Fibroblast of skin of left biceps (primary cell): ENCODE measurements around the gene HOXD12.

Source experiments
- DNase-seq, 2 experiments: peaks; one replicate each; pipeline ENCODE4 v3.0.0-alpha.2; 2013; ENCODE audit warnings: low read depth in 2 of 2

Gene HOXD12

DNA sequence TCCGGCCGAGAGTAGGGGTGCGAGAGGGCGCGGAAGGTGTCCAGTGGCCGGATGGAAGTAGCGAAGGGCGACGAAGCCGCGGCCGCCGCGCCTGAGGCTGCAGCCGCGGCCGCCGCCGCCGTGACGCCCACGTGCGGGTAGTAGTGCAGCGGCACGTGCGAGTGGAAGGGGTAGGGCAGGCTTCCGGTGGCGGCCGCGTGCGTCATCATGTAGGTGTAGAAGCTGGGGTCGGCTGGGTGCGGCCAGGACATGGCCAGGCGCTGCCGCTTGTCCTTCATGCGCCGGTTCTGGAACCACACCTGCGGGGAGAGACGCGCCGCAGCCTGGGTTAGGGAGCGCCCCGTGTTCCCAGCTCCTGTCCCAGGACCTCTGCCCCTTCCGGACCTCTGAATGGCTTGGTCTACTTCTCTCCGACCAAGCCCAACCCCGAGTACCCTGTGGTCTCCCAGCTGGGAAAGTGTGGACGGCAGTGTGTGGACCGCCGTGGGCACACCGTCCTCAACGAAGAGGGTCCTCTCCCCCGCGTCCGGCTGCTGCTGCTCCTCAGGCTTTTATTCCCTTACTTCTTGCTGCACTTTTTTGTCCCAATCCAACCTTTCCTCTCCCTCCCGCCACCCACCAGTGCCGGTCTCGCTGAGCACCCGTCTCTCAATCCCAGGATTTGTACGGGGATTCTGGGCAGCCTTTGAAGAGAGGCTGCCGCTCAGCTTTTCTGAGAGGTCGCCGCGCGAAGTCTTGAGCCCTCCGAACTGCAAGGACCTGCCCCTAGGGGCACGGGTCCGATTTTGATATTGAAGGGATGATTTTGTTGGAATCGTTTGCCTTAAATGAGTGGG, 18.8 kb upstream of the HOXD12 start:
- no peak for DNase-seq

- no peak for DNase-seq
Measured at GRCh38 chr2:176081376-176081836, 18.2 kb upstream of the HOXD12 start.

GRCh38 chr2:176081837-176082524, 17.6 kb upstream of the HOXD12 start:
- DNase-seq = no peak

DNA sequence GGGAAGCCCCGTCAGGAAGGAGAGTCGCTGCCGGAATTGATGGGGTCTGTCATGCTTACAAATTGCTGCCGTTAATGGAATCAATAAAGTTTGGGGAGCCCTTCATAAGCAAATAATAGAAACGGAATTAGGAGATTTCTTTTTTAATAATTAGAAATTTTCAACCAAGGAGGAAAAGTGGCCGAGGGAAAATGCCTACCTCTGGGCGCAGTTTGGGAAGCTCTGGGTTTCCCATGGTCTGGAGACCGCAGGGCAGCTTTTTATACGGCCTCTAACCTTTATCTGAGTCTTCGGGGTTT, 17.1 kb upstream of the HOXD12 start:
- DNase-seq = no peak

DNA sequence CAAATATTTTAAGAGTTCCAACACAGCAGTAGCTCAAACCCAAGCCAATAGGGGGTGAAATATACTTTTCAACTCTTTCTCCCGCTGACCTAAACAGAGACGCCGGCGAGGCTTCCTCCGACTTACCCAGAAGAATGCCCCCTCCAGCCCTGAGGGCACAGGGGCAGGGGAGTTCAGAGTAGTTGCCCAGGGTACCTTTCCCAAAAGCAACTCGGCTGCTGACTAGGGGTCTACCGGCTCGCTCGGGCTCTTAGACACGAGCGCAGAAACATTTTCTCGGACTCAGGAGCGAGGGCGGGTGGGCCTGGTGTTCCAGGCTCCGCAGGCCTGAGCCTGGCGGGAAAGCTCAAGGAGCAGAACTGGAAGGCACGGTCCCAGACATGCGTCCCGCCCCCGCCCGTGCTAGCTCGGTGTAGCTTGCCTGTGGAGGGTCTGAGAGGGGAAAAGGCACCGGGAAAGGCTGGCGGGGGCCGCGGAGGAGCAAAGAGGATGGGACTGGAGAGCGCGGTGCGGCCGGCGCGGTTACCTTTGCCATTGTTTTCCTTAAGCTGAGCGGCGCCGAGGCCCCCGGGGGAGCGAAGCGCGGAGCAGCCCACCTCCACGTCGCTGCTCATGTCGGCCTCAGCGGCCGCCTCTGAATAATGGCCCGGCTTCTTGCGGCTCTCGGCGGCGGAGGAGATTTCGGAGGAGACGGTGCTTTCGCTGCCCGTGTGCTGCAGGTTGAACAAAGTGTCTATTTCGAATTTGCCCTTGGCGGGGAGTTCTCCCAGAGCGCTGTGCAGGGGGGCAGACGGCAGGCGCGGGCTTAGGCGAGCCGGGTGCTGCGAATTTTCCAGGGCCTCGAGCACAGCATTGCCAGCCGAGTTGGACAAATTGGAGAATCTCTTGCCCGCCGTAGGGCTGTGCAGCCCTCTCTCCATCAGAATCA, 16.5 kb upstream of the HOXD12 start:
- DNase-seq = no peak

DNA sequence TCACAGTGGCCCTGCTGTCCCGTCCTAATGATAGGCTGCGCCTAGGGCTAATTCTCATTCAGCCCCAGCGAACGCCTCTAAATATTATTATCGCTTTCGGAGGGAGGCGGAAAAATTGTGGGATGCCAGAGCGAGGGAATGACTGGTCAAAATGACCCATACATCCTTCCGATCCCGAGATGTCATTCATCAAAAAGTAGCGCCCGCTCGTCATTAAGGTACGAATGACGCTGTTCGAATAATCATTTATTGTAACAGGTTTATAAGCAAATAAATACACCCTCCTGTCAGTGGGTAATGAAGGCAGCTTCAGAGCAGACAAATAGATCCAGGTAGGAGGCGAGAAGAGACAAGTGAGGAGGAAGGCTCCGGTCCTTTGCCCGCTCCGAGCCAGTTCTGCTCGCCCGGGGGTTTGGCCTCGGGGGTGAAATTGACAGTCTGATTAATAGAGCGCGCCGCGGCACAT, 15.8 kb upstream of the HOXD12 start, which contains the start of gene EVX2:
Gene EVX2, minus strand, starts transcription at position 167 of the 466 bp plus-strand sequence. CDS start 186 bp downstream, outside the sequence.
- DNase-seq = no peak

DNA sequence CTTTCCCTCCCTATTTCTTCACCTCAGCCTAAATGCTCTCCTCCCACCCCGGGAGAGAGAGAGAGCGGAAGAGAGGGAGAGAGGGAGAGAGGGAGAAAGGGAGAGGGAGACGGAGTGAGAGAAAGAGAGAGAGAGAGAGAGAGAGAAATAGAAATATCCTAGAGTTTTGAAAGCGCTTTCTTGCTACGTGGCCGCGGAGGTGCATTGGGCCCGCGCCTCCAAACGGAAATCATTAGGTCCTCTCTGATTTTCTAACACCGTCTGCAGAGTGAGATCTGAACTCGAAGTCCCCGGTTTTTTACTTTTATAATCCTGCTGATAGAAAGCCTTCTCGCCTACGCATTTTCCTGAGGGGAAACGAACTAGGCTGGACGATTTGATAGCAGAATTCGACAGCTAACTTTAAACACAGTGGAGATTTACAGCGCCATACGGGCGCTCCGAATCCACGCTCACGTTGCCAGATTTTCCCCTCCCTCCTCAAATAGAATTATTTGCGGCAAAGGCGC, 14.9 kb upstream of the HOXD12 start:
- DNase-seq = no peak

DNA sequence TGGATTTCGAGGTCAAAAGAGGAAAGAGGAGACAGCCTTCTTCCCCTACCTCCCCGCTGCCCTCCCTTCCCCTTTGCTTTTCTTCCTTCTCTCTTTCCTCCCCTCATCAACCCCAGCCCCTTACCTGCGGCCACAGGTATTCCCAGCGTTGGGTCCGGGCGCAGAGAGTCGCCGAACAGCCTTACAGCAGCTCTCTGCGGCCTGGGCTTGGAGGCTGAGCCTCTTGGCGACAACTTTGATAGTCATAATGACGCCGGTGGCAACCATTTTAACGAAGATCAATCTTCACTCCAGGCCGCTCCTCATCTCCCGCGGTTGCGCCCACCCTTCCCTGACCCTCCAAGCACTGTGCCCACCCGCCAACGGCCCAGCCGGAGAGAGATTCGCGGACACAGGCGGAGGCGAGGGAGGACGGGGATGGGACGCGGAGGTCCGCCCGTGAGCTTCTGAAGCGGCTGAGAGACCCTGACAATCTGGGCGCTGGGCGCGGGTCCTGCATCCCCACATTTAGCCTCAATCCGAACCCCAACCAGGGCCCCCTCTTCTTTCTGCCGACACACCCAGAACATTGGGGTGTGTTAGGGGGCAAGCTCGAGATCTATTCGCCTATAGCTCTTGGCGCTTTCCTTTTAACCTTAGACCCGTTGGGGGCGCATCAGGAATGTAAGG, 14.3 kb upstream of the HOXD12 start:
- no peak for DNase-seq

DNA sequence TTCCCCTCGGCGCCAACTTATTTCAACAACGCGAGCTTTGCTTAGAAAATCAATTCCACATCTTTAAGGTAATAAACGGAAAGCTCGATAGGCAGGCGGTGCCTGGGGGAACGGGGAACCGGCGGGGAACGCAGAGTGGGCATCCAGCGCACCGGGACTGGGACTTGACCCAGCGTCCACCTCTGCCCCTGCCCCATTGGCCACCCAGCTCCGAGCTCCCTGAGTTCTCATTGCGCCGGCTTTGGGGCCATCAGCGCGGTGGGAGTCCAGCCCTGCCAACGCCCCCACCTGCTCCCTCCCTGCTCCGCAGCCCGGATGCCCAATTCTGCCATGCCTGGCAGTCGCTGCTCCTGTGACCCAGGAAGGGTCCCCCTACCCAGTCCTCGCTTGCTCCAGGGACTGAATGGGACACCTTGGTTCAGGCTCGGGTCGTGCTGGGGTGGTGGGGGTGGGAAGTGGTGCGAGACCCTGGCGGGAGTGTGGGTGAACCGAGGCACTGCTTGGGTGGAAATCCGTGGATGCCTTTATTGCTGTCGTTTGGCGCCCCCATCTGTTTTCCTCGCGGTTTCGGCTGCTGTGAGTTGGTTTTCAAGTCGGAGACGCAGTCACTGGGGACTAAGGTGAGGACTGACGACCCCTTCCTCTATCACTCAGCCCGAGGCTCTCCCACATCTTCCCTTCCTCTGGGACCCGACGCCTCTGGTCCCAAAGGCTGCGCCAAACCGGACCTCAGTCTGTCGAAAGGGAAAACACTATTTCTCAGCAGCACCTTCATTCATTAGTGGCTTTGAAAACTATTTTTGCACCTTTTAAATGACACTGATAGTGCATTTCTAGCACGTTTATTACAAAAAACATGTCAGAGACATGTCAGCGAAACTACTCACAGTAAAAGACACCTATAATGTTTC, 13.5 kb upstream of the HOXD12 start:
- no peak for DNase-seq

GRCh38 chr2:176087330-176088047, 12.1 kb upstream of the HOXD12 start:
- DNase-seq = no peak

- DNase-seq = no peak
Measured at GRCh38 chr2:176088048-176088936, 11.3 kb upstream of the HOXD12 start.

- DNase-seq = no peak
Measured at GRCh38 chr2:176088937-176089842, 10.4 kb upstream of the HOXD12 start.

DNA sequence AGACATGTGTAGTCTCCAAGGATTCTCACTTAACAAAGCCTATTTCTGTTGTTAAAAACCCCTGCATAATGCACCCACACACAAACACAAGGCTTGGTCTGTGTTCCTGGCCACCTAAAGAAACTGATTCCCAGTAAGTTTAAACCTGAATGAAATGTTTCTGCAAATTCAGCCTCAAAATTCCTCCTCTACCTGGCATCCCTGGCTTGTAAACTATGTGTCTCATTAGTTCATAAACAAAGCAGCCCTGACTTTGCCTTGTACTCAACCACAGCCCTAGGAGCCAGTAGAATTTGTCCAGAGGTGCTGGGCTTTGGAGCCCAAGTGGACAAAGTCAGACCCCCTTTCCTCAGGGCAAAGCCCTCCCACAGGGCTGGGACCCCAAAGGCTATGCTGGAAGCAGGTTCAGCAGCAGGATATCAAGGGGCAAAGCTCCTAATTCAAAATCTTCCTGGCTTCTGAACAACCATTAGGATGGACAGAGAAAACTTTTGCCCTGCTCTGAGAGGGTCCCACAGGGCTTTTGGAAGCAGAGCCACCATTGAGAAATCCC, 9.7 kb upstream of the HOXD12 start:
- DNase-seq = no peak

DNA sequence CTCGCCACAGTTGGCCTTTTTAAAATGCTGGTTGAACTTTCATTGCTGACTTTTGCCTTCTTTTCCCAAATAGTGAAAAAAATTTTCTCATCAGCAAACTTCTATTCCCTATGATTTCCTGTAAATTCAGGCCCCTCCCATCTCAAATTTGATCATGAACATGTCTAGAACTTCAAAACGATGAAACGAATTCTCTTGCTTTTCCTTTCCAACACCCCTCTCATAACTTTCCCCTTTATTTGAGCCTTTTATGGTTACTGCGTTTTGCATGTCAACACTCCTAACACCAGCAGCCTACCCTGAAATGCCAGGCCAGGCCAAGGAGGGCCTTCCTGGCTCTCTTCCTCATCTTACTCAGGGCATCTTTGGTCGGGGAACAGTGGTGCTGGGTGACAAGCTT, 8.7 kb upstream of the HOXD12 start:
- DNase-seq = no peak

DNA sequence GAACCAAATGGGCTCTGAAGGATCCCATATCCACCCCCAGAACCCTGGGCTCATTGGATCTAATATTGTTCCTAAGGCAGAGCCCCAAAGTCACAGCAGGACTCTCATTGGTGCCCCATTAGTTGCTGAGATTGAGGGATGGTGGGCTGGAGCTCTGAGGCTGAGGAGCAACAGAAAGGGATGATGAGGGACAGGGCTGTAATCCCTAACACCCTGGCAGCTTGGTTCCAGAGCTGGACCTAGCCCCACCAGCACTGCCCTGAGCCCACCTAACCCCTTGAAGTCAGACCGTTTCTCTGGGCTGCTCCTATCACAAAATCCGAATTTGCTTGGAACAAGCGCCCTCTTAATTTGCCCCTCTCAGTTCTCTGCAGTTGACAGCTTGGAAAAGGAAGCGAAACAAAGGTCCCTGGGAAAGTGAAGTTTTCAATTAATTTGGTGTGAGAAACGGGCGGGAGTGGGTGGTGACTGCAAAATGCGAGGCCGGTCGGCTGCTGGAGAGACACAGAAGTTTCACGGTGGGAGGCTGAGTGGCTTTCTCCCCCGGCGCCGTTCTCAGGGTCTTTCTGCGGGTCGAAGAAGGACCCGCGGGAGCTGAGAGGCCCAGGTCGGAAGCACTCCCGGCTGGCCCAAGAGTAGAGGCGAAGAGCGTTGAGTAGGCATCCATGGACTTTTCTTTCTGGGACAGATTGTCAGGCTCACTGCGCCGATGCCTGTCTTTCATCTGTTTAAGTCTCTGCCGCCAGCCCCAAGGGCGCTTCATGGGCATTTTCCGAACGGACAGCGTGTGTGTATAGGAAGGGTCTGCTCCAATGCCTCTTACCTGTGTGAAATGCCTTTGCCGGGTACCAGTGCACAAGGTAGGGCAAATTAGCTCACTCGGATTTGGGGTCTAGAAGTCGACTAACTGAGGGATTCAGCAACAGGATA, 8.0 kb upstream of the HOXD12 start:
- DNase-seq = no peak
